Right lung (tissue), 5 donors: ENCODE results near the gene GPRC5D. TPM values are rescaled to one million over a fixed set of nuclear protein-coding genes. Genes with fewer than 3 reads are reported as not detected.

Experiments used
- DNase-seq, 2 donors: peaks; one replicate each; pipeline ENCODE4 v3.0.0-alpha.2; 2013
- polyA plus RNA-seq, 5 donors: library from polyadenylated mRNA; unstranded; fragments of 120-200 nt; gene quantifications; one replicate each; pipeline versions ENCODE4 v1.2.1 to v1.2.3, GENCODE V29; 2013; ENCODE audit warnings: inconsistent platforms in 1 of 5, low replicate concordance in 1 of 5; ENCODE audit not compliant: insufficient read length in 5 of 5, insufficient read depth in 1 of 5

GPRC5D gene
- polyA plus RNA-seq, 5 donors, result 0.70 to 1.6 (median 0.85) TPM

DNA sequence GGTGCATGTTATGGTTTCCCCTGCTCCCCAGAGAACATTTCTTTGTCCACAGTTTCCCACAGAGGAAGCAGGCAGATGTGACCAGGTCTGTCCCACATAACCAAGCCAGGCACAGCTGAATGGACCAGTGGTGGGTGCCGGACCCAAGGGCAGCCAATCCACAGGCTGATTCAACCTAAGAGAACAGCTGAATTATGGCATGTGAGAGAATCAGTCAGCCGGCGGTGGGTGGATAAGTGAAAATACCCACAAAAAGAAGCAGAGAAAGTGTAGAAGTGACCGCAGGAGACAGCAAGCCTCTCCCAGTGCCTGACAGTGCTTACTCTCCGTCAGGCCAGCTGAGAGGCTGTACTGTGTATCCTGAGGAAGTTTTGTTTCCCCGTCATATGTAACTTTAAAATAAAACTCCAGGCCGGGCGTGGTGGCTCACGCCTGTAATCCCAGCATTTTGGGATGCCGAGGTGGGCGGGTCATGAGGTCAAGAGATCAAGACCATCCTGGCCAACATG lies 14.9 kb downstream of the GPRC5D start:
- no peak for DNase-seq

DNA sequence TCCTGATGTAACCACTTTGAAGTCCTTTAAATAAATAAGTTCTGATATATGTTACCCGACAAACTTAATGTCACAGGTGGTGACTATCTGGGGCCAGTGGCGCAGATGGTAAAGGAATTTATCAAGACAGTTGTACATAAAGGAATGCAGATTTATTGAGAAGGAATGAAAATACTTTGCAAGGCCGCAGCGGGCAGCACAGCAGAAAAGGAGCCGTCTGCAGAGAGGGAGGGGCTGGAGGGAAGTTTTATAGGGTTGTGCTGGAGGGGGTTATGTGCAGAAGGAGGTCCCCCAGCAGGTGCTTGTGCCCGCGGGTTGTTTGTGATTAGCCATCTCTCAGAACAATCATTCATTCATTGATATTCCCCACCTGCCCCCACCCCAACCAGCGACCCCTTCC lies 17.4 kb downstream of the GPRC5D start:
- no peak for DNase-seq

DNA sequence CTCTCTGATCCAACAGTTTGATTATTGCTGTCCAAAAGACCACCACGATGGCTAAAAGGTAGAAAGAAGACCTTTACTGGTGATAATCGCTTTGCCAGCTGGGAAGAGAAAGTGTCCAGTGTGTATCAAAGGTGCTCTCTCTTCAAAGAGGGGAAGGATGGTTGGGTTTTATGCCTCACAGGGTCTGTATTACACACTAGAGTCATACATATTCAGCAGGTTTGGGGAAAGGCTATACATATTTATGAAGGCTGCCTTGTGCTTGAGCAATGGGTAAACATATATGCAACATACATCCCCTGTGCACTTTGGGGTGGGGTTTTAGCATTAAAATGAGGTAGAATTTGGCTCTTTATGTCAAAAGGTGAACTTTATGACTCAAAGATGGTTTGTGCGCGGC lies 18.2 kb downstream of the GPRC5D start:
- DNase-seq, result no peak

DNA sequence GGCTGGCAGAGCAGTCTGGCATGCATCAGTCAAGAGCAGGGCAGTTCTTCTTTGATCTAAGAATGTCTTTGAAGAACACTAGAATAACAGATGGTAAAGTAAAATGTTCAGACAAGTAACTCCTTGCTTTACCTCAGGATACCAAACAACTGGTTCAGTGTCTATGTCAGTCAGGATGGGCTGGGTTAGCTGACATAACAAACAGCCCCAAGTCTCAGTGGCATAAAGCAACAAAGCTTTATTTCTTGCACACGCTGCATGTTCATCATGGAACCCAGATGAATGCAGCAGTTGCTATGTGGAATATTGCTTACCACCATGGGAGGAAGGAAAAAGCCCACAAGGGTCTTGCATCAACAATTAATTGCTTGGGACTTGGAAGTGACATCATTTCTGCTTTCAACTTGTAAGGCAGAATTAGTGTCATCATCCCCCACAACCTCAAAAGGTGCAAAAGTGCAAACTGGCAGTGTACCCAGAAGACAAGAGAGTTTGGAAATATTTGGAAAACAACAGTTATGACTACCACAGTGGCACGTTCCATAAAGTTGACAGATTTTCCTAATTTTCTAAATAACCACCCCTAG lies 21.2 kb downstream of the GPRC5D start:
- DNase-seq, result no peak

DNA sequence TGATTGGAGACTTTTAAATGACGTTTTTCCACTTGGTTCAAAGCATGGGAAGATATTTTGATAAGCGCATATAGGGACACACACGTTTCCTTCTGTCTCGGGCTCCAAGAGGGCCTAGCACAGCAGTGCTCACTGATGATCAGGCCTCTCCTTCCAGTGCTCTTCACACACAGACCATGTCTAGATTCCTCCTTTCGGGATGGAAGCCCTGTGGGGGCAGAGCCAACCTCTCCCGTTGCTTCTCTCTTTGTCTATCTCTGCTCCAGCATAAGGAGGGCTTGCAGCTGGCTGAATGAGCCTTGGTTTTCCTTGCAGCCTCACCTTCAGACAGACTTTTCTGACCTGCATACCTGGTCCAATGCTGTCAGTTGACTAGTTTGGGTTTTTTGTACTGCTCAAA lies 22.3 kb downstream of the GPRC5D start:
- no peak for DNase-seq

DNA sequence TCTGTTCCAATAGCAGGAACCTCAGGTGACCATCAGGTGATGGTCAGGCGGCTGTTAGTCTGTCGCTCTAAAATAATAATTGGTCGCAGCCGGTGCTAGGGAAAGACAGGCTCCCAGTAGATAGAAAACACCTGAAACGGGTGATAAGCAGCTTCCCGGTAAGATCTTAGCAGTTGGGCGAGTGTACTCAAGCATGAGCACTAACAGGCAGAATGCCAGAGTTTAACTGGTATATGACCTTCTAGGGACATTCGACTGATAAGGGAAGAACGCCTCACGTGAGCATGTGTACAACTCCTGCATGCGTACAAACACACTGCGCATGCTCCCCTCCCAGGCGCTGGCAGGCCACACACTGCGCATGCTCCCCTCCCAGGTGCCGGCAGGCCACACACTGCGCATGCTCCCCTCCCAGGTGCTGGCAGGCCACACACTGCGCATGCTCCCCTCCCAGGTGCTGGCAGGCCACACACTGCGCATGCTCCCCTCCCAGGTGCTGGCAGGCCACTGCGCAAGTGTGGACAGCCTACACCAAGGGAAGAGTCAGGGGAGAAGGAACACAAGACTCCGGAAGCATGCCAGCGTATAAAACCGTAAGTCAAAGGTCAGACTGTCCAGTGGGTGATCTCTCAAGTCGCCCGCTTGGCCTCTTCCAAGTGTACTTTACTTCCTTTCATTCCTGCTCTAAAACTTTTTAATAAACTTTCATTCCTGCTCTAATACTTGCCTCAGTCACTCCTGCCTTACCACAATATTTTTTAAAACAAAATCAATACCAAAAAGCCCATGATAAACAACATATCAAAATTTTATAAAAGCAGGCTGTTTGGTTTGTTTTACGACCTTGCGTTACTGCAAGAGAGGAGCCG lies 24.5 kb downstream of the GPRC5D start:
- peak; percentile 50 to 57 for DNase-seq

DNA sequence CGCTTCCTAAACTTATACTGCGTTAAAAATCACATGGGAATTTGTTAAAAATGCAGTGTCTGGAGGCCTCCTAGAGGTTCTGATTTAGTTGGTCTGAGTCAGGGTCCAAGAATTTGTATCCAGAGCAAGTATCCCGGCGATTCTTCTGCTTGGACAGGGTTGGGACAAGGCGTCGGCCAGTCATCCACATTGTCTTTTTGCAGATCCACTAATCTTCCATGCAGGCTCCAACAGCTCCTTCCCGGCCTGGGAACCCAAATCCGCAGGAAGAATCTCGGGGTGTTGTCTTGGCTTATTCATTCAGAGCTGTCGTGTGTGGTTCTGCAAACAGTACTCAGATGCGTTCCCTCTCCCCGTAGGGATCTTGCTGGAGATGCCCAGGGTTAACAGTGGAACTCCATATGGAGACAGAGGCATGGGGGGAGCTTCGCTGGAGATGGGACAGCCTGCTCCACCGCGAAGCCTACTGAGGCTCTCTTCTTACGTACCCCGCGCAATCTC lies 25.3 kb downstream of the GPRC5D start:
- no peak for DNase-seq

DNA sequence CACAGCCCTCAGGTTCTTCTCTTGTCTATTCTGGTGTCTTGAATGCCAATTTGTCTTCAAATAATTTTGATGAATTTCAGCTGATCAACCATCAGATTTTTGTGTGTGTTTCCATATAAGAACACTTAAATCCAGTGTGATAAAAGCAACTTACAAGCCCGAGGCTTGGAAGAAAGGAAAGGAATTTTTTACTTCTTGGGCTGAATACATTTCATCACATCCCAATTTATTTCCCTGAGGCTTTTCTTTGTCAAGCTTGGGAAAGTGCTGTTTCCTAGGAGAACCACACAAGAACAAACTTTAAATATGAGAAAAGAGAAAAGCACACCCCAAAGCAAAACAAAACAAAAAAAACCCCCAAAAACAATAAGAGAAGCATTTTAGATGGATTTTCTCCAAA lies 26.6 kb downstream of the GPRC5D start:
- no peak for DNase-seq

DNA sequence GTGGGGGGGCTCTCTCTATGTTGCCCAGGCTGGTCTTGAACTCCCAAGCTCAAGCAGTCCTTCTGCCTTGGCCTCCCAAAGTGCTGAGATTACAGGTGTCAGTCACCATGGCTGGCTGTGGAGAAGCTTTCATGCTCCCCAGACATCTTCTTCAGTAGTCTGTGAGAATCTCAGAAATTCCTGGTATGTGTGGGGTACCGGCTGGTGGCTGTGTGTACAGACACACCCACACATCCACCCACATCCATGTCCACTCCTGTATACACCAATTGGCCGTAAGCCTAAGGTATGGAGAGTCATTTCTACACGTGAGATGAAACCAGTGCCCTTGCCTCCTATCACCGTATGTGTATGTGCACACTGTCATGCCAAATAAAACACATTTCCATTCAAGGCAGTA lies 27.8 kb downstream of the GPRC5D start:
- DNase-seq, result no peak

DNA sequence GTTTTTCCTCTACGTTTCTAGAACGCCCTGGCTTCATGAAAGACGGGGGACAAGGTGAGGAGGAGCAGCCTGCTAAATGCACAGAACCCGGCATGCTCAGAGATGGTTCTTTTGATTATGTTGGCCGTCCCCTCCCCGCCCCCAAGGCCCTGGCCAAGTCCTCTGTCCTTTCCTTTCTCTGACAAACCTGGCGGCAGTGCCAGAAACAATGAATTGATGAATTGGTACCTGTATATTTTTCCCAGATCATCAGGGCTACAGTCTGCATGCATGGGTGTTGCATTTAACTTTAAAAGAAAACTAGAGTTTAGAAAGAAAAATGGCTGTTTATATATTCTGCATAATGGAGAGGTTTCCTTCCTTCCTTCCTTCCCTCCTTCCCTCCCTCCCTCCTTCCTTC lies 29.0 kb downstream of the GPRC5D start:
- no peak for DNase-seq

DNA sequence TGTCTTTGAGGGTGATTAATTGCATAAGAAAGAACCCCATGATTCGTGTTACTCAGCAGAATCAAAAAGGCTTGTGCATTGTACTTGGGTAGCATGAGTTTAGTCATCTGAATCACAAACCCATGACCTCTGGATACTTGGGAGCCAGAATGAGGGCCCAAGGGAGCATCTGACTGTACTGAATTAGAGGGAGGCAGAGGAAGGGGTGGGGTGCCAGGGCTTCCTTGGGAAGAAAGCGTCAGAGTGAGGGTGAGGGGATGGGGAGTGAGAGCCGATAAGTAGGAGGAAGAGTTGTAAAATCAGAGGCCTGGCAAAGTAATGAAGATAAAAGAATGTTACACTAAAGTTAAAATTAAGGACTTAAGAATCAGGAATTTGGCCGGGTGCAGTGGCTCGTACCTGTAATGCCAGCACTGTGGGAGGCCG lies 29.8 kb downstream of the GPRC5D start:
- DNase-seq, result no peak

DNA sequence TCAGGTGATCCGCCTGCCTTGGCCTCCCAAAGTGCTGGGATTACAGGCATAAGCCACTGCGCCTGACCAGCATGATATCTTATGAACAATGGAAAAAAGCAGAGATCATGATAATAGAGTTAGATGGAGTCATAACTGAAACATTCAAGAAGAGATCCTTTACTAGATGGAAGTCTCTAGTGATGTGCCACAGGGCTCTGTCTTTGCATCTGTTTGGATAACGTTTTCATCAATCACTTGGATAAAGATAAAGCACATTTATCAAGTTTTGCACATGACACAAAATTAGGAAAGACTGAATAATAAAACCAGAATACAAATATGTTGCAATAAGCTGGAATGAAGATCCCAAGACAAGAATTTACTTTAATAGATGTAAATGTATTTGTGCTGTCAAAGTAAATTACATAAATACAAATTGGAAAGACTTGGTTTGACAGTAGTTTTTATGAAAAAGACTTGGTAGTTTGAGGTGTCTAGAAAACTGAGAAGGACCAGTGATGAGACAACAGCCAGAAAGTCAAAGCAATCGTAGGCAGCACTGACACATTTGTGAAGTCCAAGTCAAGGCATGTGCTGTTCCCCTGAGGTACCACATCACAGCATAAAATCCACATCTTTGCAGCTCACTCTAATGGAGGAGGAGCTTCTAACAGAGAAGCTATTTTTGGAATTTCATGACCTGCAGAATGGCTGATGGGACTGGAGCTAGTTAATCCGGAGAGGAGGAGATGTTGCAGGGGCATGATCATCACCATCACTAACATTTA lies 32.1 kb downstream of the GPRC5D start:
- DNase-seq, result no peak

DNA sequence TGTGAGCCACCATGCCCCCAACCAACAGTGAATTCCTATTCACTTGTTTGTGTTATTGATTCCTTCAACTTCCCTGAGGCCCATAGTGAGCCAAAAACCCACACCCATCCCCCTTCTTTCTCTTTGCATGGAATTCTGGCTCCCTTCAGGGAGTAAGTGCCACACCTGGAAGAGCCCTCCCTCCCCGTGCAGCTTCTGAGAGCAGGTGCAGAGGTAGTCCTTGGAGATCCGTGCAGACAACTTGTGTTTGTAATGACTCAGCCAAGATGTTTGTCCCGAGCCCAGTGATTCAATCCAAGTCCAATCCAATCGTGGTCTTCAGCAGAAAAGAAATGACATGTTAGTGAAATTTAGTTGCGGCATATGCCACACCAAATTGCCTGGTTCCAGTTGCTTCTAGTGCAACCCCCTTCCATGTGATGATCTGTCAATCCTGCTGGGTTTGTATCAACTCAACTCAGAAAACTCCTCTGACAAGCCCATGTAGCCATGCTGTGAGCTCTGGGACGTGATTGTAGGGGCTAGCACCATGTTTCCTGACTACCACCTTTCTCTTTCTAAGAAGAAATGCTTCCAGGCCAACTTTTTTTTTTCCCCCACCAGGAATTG lies 33.1 kb downstream of the GPRC5D start:
- DNase-seq, result no peak

DNA sequence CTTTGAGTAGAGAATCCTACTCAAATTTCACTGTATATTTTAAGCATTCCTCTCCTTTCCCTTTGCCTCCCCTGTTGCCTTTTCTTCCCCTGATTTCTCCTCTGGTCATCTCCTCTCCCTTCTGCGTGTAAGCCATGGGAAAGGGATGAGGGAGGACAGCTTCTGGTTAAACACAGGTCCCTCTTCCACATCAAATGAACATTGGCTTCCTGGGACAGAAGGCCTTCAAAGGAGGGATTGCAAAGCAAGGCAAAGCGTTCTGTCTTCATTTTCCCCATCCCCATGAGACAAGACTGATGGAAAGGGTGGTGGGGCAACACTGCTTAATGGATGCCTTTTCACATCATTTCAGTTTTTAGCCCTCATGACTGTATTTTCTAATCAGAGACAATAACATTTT lies 34.5 kb downstream of the GPRC5D start:
- no peak for DNase-seq

DNA sequence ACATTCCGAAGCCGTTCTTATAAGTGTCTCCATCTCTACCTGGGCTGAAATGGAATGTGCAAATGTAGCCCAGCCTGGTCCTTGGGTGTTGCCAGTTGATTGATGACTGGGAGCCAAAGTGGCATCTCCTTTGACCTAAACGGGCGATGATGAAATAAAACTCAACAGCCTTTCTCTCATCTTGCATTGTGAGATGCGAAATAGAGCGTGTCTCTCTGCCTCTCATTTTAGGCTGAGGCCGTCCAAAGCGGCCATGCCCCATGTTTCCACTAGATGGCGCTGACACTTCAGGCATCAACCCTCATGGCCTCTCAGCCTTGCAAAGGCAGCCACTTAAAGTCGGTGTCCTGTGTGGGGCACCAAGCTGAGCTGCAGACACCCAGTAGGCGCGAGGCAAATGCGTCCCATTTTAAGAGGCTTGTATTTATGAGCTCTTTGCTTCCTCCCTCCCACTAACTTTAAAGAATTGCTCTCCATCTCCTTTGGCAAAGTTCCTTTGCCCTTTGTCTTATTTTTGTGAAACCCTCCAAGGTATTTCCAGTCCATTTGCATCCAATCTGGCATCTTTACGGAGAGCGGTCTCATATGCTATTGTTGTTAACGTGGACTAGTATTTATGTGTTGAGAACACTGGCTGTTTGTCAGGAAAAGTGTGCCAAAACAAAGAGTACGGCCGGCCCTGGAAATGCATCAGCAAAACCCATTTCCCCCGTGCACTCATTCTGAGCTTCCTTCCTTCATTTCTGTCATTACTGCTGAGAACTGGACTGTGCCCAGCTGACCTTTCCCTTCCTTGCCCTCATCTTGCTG lies 35.6 kb downstream of the GPRC5D start:
- DNase-seq, result peak; percentile 76 to 83

DNA sequence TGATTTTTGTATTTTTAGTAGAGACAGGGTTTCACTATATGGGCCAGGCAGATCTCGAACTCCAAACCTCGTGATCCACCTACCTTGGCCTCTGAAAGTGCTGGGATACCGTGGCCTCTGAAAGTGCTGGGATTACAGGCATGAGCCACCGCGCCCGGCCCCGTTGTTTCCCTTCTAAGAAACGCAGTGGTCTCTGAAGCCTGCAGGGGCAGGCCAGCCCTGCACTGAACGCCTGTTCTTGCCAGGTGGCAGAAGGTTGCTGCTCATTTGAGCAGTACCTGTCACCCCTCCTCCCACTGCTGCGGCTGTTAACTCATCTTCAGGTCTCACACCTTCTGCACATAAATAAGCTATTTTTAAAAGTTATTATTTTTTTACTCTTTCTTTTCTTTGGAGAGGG lies 36.3 kb downstream of the GPRC5D start:
- DNase-seq, result no peak

DNA sequence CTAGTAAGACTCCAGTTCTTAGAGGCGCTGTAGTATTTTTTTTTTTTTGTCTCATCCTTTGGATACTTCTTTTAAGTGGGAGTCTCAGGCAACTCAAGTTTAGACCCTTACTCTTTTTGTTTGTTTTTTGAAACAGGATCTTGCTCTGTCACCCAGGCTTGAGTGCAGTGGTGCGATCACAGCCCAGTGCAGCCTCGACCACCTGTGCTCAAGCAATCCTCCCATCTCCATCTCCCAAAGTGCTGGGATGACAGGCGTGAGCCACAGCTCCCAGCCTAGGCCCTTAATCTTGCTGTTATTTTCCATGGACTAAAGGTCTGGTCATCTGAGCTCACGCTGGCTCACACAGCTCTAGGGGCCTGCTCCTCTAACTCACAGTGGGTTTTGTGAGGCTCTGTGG lies 39.3 kb downstream of the GPRC5D start:
- DNase-seq, result no peak

DNA sequence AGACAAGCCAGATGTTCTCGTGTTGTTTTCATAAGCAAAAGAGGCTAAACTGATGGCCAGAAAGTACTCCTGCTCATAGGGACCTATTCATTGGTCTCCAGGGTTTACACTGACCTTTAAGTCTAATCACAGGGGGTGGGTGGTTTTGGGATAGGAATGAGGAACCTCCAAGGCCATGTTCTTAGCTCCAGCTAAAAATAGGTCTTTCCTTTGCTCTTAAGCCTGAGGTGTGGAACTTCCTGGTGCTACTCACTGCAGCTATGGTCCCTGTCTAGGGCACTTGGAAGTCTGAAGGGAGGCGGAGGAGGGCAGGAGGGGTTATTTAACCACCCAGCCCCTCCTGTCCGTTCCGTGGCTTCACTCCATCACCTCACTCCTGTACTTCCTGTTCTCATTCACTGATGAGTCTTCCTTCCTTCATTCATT lies 42.0 kb downstream of the GPRC5D start:
- no peak for DNase-seq

DNA sequence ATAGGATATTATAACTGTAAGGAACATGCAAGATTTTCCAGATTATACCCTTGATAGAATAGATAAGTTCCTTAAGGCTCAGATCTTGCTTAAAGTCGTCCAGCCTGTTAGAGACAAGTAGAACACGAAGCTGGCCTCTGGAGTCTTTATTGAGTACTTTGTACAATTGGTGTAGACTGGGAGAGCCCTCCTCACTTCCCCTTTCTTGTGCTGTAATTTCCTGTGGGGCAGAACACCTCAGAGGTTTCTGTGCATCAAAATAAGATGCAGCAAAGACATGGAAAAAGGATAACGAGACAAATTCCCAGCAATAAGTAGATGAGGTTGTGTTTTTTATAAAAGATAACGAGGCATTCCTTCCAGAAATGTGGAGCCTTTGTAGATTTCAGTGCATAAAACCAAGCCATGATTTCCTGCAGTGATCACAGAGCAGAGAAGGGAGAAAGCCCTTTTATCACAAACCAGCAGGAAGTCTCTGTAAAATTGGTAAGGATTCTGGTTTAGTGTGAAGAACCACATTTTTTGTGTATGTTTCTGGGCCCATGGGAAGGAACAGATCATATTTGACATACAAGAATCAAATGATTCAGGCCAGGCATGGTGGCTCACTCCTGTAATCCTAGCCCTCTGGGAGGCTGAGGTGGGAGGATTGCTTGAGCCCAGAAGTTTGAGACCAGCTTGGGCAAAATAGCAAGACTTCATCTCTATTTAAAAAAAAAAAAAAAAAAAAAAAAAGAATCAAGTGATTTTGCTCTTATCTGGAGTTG lies 42.6 kb downstream of the GPRC5D start:
- DNase-seq, result no peak

DNA sequence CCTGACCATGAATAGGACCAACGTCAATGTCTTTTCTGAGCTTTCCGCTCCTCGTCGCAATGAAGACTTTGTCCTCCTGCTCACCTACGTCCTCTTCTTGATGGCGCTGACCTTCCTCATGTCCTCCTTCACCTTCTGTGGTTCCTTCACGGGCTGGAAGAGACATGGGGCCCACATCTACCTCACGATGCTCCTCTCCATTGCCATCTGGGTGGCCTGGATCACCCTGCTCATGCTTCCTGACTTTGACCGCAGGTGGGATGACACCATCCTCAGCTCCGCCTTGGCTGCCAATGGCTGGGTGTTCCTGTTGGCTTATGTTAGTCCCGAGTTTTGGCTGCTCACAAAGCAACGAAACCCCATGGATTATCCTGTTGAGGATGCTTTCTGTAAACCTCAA lies 43.3 kb downstream of the GPRC5D start:
- DNase-seq, result no peak
